ENCODE measurements around the gene SLCO3A1.
"Not testable (repeated sequence)": the region's sequence is repeated elsewhere in the genome, so short reads cannot be mapped to it uniquely, and the experiment has no call there.

The SLCO3A1 gene

GRCh38 chr15:92051716-92052115 lies 198.2 kb downstream of the SLCO3A1 start:
- no peaks in the 10 kb centered on the region for H3K36me3 ChIP-seq (ENCODE audit: insufficient read depth, low read length)
- H3K27ac ChIP-seq (ENCODE audit: low read depth, low read length) = no peak overlapping the region
- H3K4me3 ChIP-seq (ENCODE audit: low read depth in 1 of 2, low read length in 2 of 2) = no peak overlapping the region
- no peak overlapping the region for H3K9ac ChIP-seq (ENCODE audit: low read length)
- H3K9me3 ChIP-seq (ENCODE audit: low read length) = no peaks in the 10 kb centered on the region
- no peaks in the 10 kb centered on the region for H3K4me1 ChIP-seq (ENCODE audit: insufficient read depth, low read length)
- no peaks in the 10 kb centered on the region for H3K27me3 ChIP-seq (ENCODE audit: control insufficient read depth in 1 of 2, insufficient read depth in 2 of 2, low read length in 2 of 2)

GRCh38 chr15:92053753-92054316 lies 200.3 kb downstream of the SLCO3A1 start:
- Histone ChIP-seq H3K4me1 (ENCODE audit: insufficient read depth, low read length) (no peaks in the 10 kb centered on the region), H3K9me3 (ENCODE audit: low read length) (no peaks in the 10 kb centered on the region), H3K27ac (ENCODE audit: low read depth, low read length) (no peak overlapping the region), H3K27me3 (ENCODE audit: control insufficient read depth in 1 of 2, insufficient read depth in 2 of 2, low read length in 2 of 2) (no peaks in the 10 kb centered on the region), H3K4me3 (ENCODE audit: low read depth in 1 of 2, low read length in 2 of 2) (no peak overlapping the region), H3K36me3 (ENCODE audit: insufficient read depth, low read length) (no peaks in the 10 kb centered on the region), H3K9ac (ENCODE audit: low read length) (no peak overlapping the region)

- Histone ChIP-seq H3K4me1 (ENCODE audit: insufficient read depth, low read length) (no peaks in the 10 kb centered on the region), H3K27ac (ENCODE audit: low read depth, low read length) (no peak overlapping the region), H3K27me3 (ENCODE audit: control insufficient read depth in 1 of 2, insufficient read depth in 2 of 2, low read length in 2 of 2) (no peaks in the 10 kb centered on the region), H3K4me3 (ENCODE audit: low read depth in 1 of 2, low read length in 2 of 2) (no peak overlapping the region), H3K9ac (ENCODE audit: low read length) (no peak overlapping the region), H3K36me3 (ENCODE audit: insufficient read depth, low read length) (no peaks in the 10 kb centered on the region), H3K9me3 (ENCODE audit: low read length) (no peaks in the 10 kb centered on the region)
Measured at GRCh38 chr15:92056875-92057274, 203.4 kb downstream of the SLCO3A1 start.

- Histone ChIP-seq H3K4me3 (ENCODE audit: low read depth in 1 of 2, low read length in 2 of 2) (no peak overlapping the region), H3K27ac (ENCODE audit: low read depth, low read length) (no peak overlapping the region), H3K36me3 (ENCODE audit: insufficient read depth, low read length) (no peaks in the 10 kb centered on the region), H3K27me3 (ENCODE audit: control insufficient read depth in 1 of 2, insufficient read depth in 2 of 2, low read length in 2 of 2) (no peaks in the 10 kb centered on the region), H3K4me1 (ENCODE audit: insufficient read depth, low read length) (no peaks in the 10 kb centered on the region), H3K9ac (ENCODE audit: low read length) (no peak overlapping the region), H3K9me3 (ENCODE audit: low read length) (no peaks in the 10 kb centered on the region)
Measured at GRCh38 chr15:92059036-92059970, 205.8 kb downstream of the SLCO3A1 start.

GRCh38 chr15:92059971-92060311 lies 206.4 kb downstream of the SLCO3A1 start:
- not testable (repeated sequence) for H3K36me3 ChIP-seq (ENCODE audit: insufficient read depth, low read length); H3K4me3 ChIP-seq (ENCODE audit: low read depth in 1 of 2, low read length in 2 of 2); H3K27ac ChIP-seq (ENCODE audit: low read depth, low read length); H3K9ac ChIP-seq (ENCODE audit: low read length); H3K27me3 ChIP-seq (ENCODE audit: control insufficient read depth in 1 of 2, insufficient read depth in 2 of 2, low read length in 2 of 2); H3K4me1 ChIP-seq (ENCODE audit: insufficient read depth, low read length); H3K9me3 ChIP-seq (ENCODE audit: low read length)

- Histone ChIP-seq H3K27me3 (ENCODE audit: control insufficient read depth in 1 of 2, insufficient read depth in 2 of 2, low read length in 2 of 2) (no peaks in the 10 kb centered on the region), H3K4me3 (ENCODE audit: low read depth in 1 of 2, low read length in 2 of 2) (no peak overlapping the region), H3K27ac (ENCODE audit: low read depth, low read length) (no peak overlapping the region), H3K9me3 (ENCODE audit: low read length) (no peaks in the 10 kb centered on the region), H3K9ac (ENCODE audit: low read length) (no peak overlapping the region), H3K4me1 (ENCODE audit: insufficient read depth, low read length) (no peaks in the 10 kb centered on the region), H3K36me3 (ENCODE audit: insufficient read depth, low read length) (no peaks in the 10 kb centered on the region)
Measured at GRCh38 chr15:92061511-92062195, 208.1 kb downstream of the SLCO3A1 start.

GRCh38 chr15:92062505-92062904 lies 209.0 kb downstream of the SLCO3A1 start:
- Histone ChIP-seq H3K9ac (ENCODE audit: low read length) (no peak overlapping the region), H3K4me1 (ENCODE audit: insufficient read depth, low read length) (no peaks in the 10 kb centered on the region), H3K9me3 (ENCODE audit: low read length) (no peaks in the 10 kb centered on the region), H3K27me3 (ENCODE audit: control insufficient read depth in 1 of 2, insufficient read depth in 2 of 2, low read length in 2 of 2) (no peaks in the 10 kb centered on the region), H3K36me3 (ENCODE audit: insufficient read depth, low read length) (no peaks in the 10 kb centered on the region), H3K4me3 (ENCODE audit: low read depth in 1 of 2, low read length in 2 of 2) (no peak overlapping the region), H3K27ac (ENCODE audit: low read depth, low read length) (no peak overlapping the region)

GRCh38 chr15:92068121-92068520 lies 214.6 kb downstream of the SLCO3A1 start:
- Histone ChIP-seq H3K9ac (ENCODE audit: low read length) (no peak overlapping the region), H3K4me3 (ENCODE audit: low read depth in 1 of 2, low read length in 2 of 2) (no peak overlapping the region), H3K27me3 (ENCODE audit: control insufficient read depth in 1 of 2, insufficient read depth in 2 of 2, low read length in 2 of 2) (no peaks in the 10 kb centered on the region), H3K4me1 (ENCODE audit: insufficient read depth, low read length) (no peaks in the 10 kb centered on the region), H3K27ac (ENCODE audit: low read depth, low read length) (no peak overlapping the region), H3K9me3 (ENCODE audit: low read length) (no peaks in the 10 kb centered on the region), H3K36me3 (ENCODE audit: insufficient read depth, low read length) (no peaks in the 10 kb centered on the region)

GRCh38 chr15:92069308-92070250 lies 216.1 kb downstream of the SLCO3A1 start:
- Histone ChIP-seq H3K9ac (ENCODE audit: low read length) (no peak overlapping the region), H3K4me1 (ENCODE audit: insufficient read depth, low read length) (no peaks in the 10 kb centered on the region), H3K27ac (ENCODE audit: low read depth, low read length) (no peak overlapping the region), H3K36me3 (ENCODE audit: insufficient read depth, low read length) (no peaks in the 10 kb centered on the region), H3K4me3 (ENCODE audit: low read depth in 1 of 2, low read length in 2 of 2) (no peak overlapping the region), H3K27me3 (ENCODE audit: control insufficient read depth in 1 of 2, insufficient read depth in 2 of 2, low read length in 2 of 2) (no peaks in the 10 kb centered on the region), H3K9me3 (ENCODE audit: low read length) (no peaks in the 10 kb centered on the region)

GRCh38 chr15:92070251-92070650 lies 216.7 kb downstream of the SLCO3A1 start:
- not testable (repeated sequence) for H3K4me1 ChIP-seq (ENCODE audit: insufficient read depth, low read length); H3K9ac ChIP-seq (ENCODE audit: low read length); H3K9me3 ChIP-seq (ENCODE audit: low read length); H3K27ac ChIP-seq (ENCODE audit: low read depth, low read length); H3K27me3 ChIP-seq (ENCODE audit: control insufficient read depth in 1 of 2, insufficient read depth in 2 of 2, low read length in 2 of 2); H3K4me3 ChIP-seq (ENCODE audit: low read depth in 1 of 2, low read length in 2 of 2); H3K36me3 ChIP-seq (ENCODE audit: insufficient read depth, low read length)
